Left kidney (tissue), 2 donors: Measurements from ENCODE around the gene VDAC2. TPM values are rescaled to one million over a fixed set of nuclear protein-coding genes. Genes with fewer than 3 reads are reported as not detected.

Experiments used
- DNase-seq: peaks from one replicate; pipeline ENCODE4 v3.0.0-alpha.2; 2013
- polyA plus RNA-seq: library from polyadenylated mRNA; unstranded; fragments of 120-200 nt; gene quantifications from one replicate; pipeline ENCODE4 v1.2.1, GENCODE V29; 2013; ENCODE audit not compliant: insufficient read length

The VDAC2 gene
- polyA plus RNA-seq, 1 donor: 254 TPM

DNA sequence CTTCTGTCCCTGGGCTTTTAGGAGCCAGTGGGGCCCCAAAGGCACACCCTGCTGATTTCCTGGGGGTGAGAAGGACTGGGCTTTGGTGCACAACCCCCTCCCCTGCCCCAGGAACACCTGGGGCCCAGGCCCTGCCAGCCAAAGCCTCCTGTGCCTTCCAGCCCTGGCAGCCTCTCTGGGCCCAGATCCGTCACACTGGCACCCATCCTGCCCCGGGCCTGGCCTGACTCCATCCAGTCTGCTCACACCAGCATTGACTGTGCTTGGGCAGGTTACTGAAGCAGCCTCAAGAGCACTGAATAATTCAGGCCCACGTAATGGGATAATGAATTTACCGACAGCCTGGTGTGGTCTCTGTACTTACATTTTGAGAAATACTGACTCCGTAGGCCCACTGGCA lies 37.2 kb downstream of the VDAC2 start:
- DNase-seq: no peak

DNA sequence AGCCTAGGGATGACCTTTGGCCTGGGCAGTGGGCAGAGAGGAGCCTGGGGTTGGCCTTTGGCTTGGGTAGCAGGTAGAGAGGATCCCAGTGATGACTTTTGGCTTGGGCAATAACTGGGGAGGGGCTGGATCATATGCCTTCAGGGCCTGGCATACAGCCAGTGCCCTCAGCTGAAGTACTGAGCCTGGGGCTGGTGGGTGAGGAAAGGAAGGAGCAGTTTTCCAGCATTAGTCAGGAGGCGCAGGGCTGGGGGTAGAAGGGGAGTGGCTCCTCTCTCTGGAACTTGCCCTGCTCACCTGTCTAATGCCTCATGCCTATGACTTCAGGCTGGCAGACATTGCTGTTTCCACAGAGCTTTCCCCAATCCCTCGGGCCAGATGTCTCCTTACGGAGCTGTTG lies 40.3 kb downstream of the VDAC2 start:
- DNase-seq: no peak

DNA sequence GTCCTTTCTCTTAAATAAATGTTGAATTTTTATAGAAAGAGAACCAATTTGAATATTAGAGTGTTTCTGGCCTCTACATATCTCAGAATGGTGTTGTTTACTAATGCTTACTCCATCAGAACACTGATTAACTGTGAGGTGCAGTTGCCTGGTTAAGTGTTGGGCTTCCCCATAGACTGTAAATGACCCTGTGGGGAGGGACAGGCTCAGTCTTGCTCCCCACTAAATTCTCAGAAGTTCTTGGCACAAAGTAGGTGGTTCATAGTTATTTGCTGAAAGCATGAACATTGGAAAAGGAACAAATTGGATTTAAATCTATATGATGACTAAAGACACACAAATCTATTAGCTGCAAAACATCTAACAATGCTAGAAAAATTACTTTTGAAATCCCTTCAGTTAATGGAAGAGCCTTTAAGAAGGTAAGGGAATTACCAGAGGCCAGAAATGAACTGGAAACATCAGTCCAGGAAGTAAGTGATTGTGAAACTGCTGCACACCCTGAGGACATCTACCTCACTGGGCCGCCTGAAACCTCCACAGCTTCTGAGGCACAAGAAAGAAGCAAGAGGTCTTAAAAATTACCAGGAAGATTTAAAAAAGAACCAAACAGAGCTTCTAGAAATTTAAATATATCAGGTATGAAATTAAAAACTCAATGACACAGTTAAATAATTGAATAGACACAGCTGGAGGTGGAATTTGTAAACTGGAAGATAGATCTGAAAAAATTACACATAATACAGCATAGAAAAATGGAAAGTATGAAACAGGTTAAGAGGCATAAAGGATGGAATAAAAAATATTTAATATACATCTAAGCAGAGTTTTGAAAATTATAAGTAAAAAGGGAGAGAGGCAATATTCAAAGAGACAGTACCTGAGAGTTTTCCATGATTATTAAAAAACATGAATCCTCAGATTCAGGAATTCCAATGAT lies 43.0 kb downstream of the VDAC2 start:
- no peak for DNase-seq

DNA sequence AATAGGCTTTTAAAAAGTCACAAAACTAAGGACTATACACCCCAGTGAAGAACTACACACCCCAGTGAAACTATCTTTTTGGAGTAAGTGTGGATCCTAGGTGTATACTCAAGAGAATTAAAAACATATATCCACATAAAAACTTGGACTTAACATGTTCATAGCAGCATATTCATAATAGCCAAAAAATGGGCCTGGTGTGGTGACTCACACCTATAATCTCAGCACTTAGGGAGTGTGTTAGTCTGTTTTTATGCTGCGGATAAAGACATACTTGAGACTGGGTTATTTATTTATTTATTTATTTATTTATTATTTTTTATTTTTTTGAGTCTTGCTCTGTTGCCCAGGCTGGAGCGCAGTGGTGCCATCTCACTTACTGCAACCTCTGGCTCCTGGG lies 44.1 kb downstream of the VDAC2 start:
- DNase-seq: no peak

DNA sequence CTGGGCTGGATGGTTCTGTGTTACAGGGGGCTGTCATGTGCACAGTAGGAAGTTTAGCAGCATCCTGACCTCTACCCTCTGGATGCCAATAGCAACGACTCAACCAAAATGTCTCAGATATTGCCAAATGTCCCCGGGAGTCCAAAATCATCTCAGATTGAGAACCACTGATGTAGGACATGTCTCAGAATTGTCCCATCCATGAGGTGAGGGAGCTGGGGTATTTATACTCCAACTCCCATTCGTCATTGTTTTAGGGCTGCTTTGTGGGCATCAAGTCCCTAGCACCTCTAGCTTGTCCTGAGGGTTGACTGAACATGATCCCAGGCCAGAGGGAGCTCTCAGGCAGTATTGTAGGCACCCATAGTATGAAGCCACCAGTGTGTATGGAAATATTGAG lies 50.4 kb downstream of the VDAC2 start:
- no peak for DNase-seq

DNA sequence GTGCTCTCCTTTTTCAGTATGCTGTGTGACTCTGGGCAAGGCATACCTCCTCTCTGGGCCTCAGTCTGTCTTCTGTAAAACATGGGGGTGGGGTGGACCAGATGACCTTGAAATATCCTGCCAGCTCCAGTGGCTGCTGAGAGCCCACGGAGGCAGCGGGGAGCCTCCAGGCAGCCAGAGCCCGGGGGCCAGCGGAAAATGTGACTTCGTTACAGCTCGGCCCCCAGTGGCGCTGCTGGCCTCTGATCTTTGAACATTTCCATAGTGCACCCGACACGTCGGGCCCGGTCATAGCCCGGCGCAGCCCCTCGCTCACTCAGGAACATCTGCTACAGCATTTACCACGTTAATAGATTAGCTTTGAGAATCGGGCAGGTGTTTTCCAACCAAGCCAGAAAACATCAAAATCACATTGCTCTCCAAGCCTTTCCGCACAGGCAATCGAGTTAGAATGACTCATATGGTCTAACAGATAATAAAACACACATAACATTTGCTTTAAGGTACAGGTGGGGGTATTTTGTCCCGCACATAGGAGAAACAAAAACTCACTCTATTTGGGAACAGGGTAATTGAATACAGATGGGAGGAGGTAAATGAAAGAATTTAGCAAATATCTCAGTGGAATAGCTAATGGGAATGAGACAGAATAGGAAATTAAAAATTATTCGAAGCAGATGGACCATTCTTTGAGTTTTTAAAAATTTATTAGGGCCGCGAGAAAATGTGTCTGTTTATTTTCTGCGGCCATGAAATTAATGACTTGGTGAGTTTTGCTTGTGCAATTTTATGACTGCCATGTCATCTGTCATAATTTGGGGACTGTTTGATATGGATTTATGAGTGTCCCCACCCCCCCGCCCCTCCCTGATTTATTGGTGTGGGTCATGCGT lies 51.5 kb downstream of the VDAC2 start:
- DNase-seq: no peak

DNA sequence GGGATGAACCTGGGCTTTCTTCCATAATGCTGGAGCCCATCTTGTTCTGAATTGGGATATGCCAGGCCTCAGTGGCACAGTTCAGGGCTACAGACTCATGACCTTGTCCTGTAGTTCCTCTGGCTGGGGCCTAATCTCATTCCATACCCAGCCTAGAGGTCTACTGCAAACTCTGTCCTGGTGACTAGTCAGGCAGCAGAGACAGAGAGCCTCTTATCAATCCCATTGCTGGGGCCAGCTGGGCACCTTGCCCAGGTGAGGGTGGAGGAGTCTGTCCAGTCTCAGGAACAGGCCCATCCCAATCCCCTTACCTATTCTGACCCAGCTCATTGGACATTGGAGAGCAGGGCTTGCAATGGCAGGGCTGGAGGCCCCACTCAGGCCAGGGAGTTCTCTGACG lies 53.2 kb downstream of the VDAC2 start:
- DNase-seq: no peak

DNA sequence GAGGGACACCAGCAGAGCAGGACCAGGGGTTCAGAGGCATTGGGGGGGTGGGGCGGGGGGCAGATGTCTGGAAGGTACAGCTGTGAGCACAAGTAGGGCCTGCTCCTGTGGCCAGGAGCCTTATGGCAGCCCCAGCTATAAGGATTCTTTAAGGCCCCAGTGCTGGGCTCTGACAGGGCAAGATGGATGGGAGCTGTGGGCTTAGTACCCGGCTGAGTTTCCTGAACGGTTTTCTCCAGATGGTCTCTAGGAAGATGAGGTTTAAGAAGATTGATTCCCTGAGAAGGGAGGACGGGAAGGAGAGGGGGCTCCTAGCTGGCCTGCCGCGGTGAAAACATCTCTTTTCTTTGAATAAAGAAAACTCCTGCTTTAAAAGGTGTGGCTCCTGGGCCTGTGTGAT lies 55.3 kb downstream of the VDAC2 start:
- DNase-seq: no peak

DNA sequence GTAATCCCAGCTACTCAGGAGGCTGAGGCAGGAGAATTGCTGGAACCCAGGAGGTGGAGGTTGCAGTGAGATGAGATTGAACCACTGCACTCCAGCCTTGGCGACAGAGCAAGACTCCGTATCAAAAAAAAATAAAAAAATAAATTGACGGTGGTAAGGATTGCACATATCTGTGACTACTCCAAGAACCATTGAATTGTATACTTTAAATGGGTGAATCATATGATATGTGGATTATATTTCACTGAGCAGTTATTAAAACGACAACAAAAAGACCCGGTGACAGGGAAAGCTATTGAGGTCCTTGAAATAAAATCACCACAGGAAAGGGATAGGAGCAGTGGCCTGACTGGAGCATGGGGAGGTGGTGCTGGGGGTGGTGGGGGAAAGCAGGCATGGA lies 56.3 kb downstream of the VDAC2 start:
- no peak for DNase-seq

DNA sequence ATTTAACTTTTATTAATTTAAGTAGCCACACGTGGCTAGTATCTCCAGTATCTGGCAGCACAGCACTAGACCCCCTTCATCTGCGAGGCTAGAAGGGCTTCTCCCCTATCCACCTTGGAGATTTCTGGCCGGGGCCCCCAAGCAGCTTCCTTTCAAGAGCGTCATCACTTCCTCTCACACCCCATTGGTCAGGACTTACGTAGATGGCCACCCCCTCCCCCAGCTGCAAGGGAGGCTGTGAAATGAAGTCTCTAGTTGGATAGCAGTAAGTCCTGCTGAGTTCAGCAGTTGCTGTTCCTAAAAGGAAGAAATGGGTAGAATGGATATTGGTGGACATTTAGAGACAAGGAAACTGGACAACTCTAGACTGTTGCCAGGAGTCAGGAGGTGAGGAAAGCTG lies 59.0 kb downstream of the VDAC2 start:
- no peak for DNase-seq

DNA sequence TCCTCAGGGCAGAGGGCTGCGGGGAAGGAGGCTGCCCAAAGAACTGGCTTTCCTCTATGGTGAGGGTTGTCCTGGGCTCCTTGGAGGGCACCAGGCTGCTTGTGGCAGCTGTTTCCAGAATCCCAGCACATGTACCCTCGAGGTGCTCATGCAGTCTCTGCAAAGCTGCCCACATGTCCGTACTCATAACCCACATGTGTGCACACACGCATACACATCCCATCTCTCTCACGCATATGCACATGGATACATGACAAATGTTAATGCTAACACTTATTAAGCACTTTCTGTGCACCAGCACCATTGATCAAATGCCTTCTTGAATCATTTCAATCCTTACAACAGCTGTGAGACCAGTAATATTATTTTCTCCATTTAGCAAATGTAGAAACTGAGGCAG lies 61.5 kb downstream of the VDAC2 start:
- DNase-seq: no peak

DNA sequence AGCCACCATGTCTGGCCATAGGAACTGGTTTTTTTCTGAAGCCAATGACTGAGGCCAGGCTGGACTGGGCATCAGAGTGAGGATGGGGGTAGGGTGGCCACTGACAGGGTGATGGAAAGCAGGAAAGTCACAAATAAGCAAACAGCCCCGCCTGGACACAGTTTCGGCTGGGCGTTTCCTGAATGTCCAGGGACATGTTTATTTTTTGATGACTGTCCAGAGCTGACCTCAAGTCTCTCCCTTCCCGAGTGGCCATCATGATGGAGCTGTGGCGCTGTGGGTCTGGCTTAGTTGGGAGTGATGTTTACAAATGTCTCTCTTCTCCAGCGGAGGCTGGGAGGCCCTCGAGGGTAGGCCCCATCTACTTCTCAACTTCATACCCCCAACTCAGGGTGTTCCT lies 62.3 kb downstream of the VDAC2 start:
- peak; percentile 35 for DNase-seq

DNA sequence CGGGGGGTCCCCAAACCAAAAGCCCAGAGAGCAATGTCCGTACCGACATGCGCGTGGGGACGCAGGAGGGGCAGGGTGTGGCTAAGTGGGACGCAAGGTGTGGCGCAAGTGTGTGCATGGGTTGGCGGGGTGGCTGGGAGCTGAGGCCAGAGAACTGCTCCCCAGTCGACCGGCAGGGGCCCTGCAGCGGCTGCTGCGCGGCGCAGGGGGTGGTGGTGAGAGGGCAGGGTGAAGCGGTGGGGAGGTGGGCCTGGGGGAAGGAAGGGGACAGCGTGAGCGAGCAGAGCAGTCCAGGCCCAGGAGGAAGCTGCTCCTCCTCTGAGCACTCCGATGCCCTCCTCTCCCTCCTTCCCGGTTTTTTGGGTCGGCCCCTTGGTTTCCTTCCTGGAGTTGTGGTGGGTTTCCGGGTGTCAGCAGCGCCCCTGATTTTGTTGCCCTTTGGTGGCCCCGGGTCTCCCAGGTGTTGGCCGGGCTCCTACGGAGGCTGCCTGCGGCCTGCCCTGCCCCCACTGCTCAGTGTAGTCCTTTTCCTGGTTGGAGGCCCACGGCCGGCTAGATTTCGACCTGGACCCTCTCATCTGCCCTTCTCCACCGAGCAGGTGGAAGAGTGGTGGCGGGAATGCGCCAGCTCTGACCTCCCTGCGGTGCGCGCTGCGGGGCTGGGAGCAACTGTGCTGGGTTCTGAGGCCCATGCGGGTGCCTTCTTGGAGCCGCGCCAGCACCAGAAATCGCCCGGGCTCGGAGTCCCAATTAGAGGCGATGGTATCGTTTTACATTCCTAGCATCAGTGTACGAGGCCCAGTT lies 65.7 kb downstream of the VDAC2 start:
- DNase-seq: no peak

DNA sequence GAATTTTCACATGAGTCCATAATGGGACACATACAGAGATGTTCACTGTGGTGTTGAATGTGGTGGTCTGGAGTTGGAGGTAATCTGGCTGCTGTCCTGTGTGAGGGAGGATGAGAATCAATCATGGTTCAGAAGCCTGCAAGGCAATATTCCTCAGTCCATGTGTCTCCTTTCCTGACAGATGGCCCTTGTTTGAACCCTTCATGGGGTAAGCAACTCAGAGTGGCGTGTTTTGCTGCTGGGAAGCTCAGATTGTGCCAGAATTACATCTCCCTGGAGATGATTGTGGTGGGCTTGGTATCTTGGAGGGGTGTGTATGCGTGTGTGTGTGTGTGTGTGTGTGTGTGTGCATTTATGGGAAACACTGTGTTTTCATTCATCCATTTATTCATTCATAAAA lies 69.6 kb downstream of the VDAC2 start:
- DNase-seq: no peak

Other genes with a start within 250 kb of the VDAC2 start
- 16.0 TPM for gene SAMD8, start 99.1 kb upstream of the VDAC2 start, polyA plus RNA-seq
- gene COMTD1, start 25.2 kb downstream of the VDAC2 start, polyA plus RNA-seq: 5.5 TPM
- gene ZNF503, start 191.0 kb downstream of the VDAC2 start, polyA plus RNA-seq: 45.2 TPM
- 18.0 TPM for gene LRMDA, start 220.8 kb downstream of the VDAC2 start, polyA plus RNA-seq